Measurements from ENCODE around the gene ZIC2.

DNA sequence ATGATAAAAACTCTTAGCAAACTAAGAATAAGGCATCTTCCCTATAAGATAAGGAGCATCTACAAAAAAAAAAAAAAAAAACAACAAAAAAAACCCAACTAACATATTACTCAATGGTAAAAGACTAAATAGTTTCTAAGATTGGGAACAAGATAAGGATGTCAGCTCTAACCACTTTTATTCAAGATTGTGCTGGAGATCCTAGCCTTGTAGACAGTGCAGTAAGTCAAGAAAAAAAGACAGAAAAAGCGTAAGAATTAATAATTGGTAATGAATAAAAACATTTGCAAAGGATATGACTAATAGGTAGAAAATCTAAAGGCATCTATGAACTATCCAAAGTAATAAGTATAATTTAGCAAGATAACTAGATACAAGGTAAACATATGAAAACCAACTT, 33.0 kb downstream of the ZIC2 start:
- TF ChIP-seq EZH2 (IDR thresholded peaks at IDR 0.05; ENCODE audit: borderline replicate concordance) (no peak), EZH2phosphoT487 (IDR thresholded peaks at IDR 0.05; ENCODE audit: low read depth, severe bottlenecking, unreplicated experiment) (no peak)
- TF ChIP-seq, protein P1, sequence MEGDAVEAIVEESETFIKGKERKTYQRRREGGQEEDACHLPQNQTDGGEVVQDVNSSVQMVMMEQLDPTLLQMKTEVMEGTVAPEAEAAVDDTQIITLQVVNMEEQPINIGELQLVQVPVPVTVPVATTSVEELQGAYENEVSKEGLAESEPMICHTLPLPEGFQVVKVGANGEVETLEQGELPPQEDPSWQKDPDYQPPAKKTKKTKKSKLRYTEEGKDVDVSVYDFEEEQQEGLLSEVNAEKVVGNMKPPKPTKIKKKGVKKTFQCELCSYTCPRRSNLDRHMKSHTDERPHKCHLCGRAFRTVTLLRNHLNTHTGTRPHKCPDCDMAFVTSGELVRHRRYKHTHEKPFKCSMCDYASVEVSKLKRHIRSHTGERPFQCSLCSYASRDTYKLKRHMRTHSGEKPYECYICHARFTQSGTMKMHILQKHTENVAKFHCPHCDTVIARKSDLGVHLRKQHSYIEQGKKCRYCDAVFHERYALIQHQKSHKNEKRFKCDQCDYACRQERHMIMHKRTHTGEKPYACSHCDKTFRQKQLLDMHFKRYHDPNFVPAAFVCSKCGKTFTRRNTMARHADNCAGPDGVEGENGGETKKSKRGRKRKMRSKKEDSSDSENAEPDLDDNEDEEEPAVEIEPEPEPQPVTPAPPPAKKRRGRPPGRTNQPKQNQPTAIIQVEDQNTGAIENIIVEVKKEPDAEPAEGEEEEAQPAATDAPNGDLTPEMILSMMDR (IDR thresholded peaks at IDR 0.05; ENCODE audit: poor library complexity), result no peak

Data from hepatocyte (in vitro differentiated cells).